OCI-LY1 (cell line): Measurements from ENCODE around the gene TACC3.

Source experiments
- EZH2 ChIP-seq: fragments of 200-600 bp; sonication (generic), shearing (Covaris generic); IDR thresholded peaks from 2 replicates; pipeline ENCODE4 v1.8.0; 2017; ENCODE audit warnings: borderline replicate concordance, mixed run types, mild to moderate bottlenecking, antibody characterized with exemption, low read length, moderate library complexity, mixed read lengths
- TF ChIP-seq, protein P1 (sequence below): fragments of 200-600 bp; sonication (generic), shearing (Covaris generic); IDR thresholded peaks from 2 replicates; pipeline ENCODE4 v1.5.1; 2017; ENCODE audit warnings: mild to moderate bottlenecking, antibody characterized with exemption, low read length, moderate library complexity, mixed read lengths

DNA sequence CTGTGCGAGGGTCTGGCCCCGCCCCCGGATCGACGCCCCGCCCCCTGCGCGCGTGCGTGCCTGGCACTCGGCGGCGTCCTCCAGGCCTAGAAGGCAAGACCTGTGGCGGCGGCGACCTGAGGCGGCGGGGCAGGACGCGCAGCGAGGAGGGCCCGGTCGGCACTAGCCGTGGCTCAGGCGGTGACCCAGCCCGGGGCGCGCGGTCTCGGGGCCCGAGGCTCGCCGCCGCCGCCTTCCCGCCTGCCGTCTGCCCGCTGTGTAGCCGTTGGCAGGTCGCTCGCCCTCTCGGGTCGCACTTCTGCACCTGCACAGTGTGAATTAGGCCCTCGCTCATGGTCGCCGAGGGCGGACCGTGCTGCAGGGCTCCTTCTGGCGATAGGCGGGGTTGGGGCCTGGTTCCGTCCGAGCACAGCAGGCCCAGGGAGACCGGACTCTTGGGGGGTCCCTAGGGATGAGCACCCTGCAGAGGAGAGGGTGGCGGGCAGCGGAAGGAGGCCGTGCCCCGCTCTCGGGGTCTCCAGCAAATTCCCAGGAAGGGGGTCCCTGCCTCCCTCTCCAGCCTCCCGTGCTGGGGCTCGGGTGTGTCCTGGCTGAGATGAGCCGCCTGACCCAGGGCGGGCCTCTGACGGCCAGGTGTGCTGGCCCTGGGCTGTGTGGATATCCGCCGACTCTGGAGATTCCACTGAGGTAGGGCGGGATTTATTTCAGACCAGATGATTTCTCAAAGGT lies 36.7 kb upstream of the TACC3 start:
- TF ChIP-seq, protein P1, sequence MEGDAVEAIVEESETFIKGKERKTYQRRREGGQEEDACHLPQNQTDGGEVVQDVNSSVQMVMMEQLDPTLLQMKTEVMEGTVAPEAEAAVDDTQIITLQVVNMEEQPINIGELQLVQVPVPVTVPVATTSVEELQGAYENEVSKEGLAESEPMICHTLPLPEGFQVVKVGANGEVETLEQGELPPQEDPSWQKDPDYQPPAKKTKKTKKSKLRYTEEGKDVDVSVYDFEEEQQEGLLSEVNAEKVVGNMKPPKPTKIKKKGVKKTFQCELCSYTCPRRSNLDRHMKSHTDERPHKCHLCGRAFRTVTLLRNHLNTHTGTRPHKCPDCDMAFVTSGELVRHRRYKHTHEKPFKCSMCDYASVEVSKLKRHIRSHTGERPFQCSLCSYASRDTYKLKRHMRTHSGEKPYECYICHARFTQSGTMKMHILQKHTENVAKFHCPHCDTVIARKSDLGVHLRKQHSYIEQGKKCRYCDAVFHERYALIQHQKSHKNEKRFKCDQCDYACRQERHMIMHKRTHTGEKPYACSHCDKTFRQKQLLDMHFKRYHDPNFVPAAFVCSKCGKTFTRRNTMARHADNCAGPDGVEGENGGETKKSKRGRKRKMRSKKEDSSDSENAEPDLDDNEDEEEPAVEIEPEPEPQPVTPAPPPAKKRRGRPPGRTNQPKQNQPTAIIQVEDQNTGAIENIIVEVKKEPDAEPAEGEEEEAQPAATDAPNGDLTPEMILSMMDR, result no peak
- TF ChIP-seq EZH2, result no peak
